ENCODE results near the gene OR2AG2. TPM values are rescaled to one million over a fixed set of nuclear protein-coding genes. Genes with fewer than 3 reads are reported as not detected.
A peak's percentile ranks its signal among the peaks of the same experiment; 100 is the strongest.

The OR2AG2 gene
- total RNA-seq, 1 donor from 2014 or later, result not detected

DNA sequence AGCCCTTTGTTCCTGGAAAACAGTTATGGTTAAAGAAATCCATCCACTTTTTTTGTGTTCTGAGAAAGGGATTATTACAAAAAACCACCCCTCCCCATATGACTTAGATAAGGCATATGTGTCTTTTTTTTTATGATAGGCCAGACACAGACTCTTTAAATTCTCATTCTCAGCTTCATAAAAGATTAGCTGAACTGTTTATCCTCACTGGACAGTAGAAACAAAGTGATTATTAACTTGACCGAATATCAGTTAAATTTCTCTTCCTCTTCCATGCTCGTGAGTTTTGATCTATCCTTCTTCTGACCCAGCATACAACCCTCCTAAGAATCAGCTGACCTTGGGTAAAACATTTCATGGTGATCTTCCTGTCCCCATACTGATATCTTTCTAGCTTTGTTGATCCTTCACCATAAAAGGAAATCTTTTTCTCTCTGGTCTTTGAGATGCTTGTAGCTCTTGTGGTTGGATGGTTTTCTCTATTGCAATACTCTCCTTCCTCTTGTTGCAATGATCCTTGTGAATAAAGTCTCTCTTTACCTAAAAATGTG lies 26.2 kb downstream of the OR2AG2 start:
- intact Hi-C loops (cut with DNase I), result no loop called here
- ATAC-seq (no peak), DNase-seq (ENCODE audit: low spot score) (no peak)

DNA sequence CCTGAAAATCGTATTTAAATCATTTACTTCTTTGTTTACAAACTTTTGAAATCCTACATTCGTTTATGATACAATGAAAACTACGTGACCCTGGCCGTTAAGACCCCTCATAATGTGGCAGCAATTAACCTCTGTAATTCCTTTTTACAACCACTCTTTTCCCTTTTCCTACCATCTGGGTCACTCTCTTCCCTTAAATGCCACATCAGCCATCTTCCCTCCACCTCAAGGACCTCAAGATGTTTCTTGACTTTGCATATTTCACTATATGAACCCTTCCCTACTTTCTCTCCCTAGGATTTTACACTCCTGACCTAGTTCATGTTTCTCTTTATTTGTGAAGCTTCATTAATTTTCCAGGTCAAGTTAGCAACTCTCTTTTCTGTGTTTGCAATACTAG lies 26.8 kb downstream of the OR2AG2 start:
- intact Hi-C loops (cut with DNase I), result no loop called here
- no peak for ATAC-seq
- no peak for DNase-seq (ENCODE audit: low spot score)

DNA sequence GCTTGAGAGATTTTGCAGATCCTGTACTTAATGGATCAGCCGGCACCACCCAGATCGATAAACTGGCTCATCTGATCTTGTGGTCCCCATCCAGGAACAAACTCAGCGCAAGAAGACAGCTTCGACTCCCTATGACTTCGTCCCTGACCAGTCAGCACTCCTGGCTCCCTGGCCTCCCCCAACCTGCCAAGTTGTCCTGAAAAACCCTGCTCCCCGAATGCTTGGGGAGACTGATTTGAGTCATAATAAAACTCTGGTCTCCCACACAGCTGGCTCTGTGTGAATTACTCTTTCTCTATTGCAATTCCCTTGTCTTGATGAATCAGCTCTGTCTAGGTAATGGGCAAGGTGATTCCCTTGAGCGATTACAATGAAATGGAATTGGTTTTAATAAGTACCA lies 29.5 kb downstream of the OR2AG2 start:
- ATAC-seq (no peak), DNase-seq (ENCODE audit: low spot score) (no peak)
- intact Hi-C loops (cut with DNase I), result no loop called here

DNA sequence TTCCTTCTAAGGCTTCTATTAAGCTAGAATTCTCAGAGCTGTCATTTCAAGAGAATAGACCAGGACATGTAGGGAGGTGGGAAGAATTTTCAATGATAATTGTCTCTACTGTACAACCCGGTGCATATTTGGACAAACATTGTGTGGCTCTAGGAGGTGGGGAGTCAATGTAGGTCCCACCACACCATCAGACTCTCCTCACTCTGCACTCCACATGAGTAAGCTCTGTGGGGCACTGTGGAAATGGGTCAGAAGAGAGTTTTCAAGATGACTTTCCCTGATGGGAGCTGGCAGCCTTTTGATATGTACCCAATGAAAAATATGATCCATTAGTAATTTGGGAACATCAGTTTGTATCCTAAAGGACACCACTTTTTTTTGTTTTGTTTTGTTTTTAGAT lies 33.2 kb downstream of the OR2AG2 start:
- no peak for DNase-seq (ENCODE audit: low spot score)
- ATAC-seq, result no peak
- intact Hi-C loops (cut with DNase I), result no loop called here

DNA sequence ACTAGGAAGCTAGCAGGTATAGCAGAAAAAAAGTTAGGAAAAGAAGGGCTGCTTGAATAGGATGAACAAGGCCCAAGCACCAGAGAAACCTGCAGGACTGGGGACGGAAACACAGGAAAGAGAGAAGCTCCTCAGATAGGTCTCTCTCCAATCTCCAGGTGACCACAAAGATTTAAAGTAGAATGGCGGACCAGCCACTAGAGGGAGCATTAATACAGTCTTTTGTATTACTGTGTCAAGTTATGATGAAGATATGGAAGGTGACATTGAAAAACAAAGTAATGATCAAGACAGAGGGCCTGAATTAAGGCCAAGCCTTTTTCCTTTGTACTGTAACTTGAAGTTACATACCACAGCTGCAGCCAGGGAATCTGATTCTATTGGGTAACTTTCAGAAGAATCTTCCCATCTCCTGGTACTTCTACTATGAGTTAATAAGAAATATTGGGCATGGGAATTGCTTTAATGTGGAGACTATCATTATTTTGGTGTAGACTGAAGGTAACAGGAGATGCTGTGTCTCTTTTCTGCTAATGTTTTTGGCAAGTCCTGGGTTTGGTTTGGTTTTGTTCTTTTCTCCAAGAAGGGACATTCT lies 33.8 kb downstream of the OR2AG2 start:
- no peak for DNase-seq (ENCODE audit: low spot score)
- ATAC-seq, result no peak
- intact Hi-C loops (cut with DNase I), result no loop called here

DNA sequence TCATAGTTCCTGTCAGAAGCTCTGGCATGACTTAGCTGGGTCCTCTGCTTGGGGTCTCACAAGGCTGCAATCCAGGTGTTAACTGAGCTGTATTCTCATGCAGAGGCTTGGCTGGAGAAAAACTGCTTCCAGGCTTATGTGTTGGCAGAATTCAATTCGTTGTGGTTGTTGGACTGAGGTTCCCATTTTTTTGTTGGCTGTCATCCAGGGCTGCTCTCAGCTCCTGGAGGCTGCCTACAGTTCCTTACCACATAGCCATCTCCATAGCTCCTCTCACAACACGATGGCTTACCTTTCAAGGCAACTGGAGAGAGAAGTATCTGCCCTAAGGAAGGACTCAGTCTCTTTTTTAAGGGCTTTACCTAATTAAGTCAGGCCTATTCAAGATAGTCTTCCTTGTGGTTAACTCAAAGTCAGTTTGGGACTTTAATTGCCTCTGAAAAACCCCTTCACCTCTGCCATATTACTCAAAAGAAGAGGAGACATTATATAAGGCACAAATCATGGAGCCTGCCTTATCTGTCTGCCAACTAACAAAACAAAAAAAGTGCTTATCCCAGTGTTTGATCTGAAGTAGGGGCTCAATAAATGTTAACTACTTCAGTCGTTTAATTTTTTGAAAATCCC lies 35.2 kb downstream of the OR2AG2 start:
- DNase-seq (ENCODE audit: low spot score), result no peak
- ATAC-seq, result no peak
- intact Hi-C loops (cut with DNase I), result no loop called here

DNA sequence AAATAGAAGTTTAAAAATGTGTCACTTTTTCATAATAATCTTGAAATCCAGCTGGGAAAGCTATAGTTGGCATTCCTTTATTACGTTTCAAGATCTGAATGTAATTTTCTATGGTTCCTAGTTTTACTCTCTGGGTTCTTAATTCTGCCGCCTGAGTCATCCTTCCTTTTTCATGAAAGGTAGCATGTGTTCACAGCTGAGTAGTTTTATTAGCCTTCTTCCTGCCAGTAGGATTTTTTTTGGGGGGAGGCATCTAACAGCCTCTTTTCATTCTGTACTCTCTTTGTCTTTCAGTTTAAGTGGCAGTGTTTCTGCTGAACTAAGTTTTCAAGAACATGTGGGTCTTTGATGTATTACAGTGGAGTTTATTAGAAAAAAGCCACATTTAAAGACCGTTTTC lies 36.5 kb downstream of the OR2AG2 start:
- DNase-seq (ENCODE audit: low spot score) (no peak), ATAC-seq (no peak)
- intact Hi-C loops (cut with DNase I), result no loop called here

DNA sequence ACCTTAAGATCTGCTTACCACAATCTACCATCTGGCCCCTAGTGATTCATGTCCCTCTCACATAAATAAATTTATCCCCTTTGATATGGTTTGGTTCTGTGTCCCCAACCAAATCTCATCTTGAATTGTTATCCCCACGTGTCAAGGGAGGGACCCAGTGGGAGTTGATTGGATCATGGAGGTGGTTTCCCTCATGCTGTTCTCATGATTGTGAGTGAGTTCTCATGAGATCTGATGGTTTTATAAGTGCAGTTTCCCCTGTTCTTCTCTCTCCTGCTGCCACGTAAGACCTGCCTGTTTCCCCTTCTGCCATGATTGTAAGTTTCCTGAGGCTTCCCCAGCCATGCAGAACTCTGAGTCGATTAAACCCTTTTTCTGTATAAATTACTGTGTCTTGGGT lies 37.2 kb downstream of the OR2AG2 start:
- intact Hi-C loops (cut with DNase I), result no loop called here
- no peak for DNase-seq (ENCODE audit: low spot score)
- ATAC-seq, result no peak

DNA sequence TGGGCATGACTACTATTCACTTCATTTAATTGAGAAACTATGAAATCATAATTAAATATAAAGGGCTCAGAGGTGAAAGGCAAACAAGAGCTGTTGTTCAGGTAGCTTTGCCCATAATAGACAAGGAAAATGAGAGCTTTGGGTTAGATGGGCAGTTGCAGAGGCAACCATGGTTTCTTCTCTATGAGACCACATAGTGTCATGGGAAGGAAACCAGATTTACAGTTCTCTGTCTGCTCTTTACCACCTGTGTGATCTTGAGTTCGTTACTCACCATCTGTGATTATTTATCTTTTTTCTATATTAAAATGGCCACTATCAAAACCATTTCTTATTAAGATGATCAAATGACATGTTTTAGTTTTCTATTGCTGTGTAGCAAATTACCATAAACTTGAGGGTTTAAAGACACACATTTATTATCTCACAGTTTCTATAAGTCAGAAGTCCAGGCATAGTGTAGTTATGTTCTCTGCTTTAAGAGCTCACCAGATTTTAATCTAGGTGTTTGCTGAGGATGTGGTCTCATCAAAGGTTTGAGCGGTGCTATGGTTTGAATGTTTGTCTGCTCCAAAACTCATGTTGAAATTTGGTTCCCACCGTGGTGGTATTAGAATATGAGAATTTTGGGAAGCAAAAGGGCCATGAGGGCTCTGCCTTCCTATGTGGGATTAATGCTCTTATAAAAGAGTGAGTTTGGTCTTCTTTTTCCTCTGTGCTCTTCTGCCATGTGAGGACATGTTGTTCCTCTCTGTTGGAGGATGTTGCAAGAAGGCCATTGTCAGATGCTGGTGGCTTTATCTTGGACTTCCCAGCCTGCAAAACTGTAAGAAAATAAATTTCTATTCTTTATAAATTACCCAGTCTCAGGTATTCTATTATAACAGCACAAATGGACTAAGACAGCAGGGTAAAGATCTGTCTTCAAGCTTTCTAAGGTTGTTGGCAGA lies 38.2 kb downstream of the OR2AG2 start:
- ATAC-seq, result no peak
- intact Hi-C loops (cut with DNase I), result no loop called here
- DNase-seq (ENCODE audit: low spot score), result no peak

DNA sequence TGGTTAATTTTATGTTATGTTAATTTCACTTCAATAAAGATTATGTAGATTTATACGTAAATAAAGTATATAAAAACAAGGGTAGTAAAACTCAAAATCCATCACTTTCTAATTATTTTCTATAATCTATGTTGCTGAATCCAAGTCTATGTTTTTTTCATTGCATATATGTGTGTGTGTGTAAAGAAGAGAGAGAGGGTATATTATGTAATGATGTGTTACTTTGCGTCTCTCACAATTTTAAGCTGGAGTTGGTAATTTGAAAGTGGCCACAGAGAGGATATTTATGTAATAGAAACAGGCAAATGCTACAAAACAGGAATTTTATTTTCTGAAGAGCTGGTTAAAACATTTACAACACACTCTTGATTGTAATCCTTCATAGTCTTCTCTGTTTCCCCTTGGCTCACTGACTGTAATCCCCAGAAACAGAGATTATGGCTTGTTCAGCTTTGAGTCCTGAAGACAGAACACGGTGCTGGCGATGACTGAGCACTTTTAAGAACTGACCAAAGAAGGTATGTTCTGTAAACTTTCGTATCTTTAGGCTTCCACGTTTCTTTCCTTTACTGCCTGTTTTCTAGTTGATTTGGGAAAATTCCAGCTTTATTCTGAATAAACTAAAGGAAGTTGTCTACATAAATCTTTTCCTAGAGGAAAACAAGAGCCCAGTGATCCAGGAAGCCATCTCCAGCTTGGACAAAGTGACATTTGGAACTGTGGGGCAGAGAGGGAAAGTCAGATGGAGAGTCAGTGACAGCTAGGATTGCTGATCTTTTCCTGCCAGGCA lies 43.6 kb downstream of the OR2AG2 start:
- ATAC-seq, result no peak

DNA sequence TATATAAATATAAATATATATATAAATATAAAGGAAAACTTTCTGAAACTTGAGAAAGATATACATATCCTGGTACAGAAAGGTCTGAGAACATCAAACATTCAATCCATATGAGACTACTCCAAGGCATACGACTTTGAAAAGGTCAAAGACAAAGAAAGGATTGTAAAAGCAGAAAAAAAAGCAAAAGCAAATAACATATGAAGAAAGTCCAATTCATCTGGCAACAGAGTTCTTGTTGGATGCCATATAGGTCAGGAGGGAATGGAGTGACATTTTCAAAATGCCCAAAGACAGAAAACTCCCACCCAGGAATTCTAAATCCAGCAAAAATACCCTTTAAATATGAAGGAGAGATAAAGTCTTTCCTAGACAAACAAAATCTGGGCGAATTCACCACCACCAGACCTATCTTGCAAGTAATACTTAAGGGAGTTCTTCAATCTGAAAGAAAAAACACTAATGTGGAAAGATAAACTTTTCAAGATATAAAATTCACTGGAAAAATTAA lies 46.3 kb downstream of the OR2AG2 start:
- no peak for DNase-seq (ENCODE audit: low spot score)
- intact Hi-C loops (cut with DNase I), result no loop called here
- no peak for ATAC-seq

More for the DNA sequence above, 43.6 kb downstream of the OR2AG2 start:
- DNase-seq (ENCODE audit: low spot score), result no peak
- intact Hi-C loops (cut with DNase I), result no loop called here

DNA sequence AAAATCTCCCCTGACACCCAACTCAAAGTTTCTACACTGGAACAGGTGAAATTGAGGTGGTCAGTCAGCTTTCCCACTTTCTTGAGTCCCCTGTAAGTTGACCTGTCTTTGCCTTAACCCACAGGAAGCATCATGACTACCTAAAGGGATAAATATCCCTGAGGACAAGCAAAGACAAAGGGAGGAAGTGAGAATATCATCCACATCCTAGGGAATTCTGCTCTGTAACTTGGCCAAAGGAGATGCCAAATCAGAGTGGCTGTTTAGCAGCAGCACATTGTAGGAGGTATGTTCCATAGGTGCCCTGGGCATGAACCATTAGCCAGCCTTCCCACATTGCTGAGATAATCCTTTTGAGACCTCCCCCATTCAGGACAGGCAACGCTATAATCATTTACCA lies 47.8 kb downstream of the OR2AG2 start:
- ATAC-seq (no peak), DNase-seq (ENCODE audit: low spot score) (no peak)

DNA sequence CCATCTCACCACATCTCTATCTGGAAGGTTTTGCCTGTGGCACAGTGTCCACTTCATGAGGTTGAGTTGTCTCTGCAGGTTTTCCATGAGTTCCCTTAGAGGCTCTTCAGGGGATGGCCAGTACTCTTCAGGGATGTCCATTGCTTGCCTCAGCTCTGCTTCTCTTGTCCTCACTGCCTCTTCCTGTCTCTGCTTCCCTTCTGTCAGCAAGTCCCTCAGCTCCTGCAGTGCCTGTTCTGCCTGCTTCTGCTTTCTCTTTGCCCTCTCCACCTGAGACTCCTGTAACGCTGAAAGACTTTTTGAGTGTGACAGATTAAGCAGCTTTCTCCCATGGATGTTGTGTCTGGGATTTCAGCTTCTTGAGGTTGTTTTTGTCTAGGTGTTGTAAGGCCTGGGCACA lies 50.4 kb downstream of the OR2AG2 start:
- no peak for ATAC-seq
- intact Hi-C loops (cut with DNase I), result no loop called here
- DNase-seq (ENCODE audit: low spot score), result no peak

More for the DNA sequence above, 47.8 kb downstream of the OR2AG2 start:
- intact Hi-C loops (cut with DNase I), result no loop called here

DNA sequence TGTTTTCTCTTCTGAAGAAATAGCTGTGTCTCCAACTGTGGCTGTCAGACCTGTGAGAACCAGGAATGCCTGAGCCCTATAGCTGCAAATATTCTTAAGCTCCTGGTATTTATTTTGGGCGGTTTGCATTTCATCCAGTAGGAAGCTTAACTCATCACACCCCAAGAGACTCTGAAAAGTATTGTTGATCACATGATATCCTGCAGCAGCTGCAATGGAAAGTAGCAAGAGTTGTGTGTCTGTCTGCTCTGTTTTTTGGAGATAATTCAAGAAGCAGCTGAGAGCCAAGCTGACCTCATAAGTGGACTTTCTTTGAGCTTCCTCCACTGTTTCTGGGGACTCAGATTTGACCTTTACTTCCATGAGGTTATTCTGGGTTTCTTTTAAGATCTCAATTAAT lies 52.2 kb downstream of the OR2AG2 start:
- DNase-seq (ENCODE audit: low spot score) (no peak), ATAC-seq (peak; percentile 30)
- intact Hi-C loops (cut with DNase I), result no loop called here

DNA sequence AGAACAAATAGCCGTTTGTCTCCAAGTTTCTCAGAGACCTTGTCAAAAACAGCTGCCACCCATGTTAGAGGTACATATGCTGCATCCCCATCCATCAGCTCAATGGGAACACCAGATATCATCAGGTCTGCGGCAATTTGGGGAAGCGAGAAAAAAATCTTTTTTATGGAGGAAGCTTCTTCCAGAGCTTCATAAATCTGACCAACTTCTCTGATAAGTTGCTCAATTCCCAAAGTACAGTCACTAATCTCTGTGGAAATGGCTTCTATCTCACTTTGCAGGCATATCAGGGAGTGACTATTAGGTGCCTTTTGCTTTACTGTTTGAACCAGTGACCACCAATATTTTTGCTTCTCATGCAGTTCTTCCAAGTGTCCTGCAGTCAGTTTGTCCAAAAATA lies 54.4 kb downstream of the OR2AG2 start:
- no peak for ATAC-seq
- intact Hi-C loops (cut with DNase I), result no loop called here

More for the DNA sequence above, 54.4 kb downstream of the OR2AG2 start:
- no peak for DNase-seq (ENCODE audit: low spot score)

All from sciatic nerve (tissue), 2 donors.